ENCODE data around the gene HGD.
"Not testable (repeated sequence)": the region's sequence is repeated elsewhere in the genome, so short reads cannot be mapped to it uniquely, and the experiment has no call there.

Gene HGD

GRCh38 chr3:120678331-120678947 lies 3.6 kb downstream of the HGD start:
- TF ChIP-seq POLR2AphosphoS5 (IDR thresholded peaks at IDR 0.05; ENCODE audit: low read depth, low read length) (no peak), POLR2A (IDR thresholded peaks at IDR 0.05; ENCODE audit: low read depth, low read length) (no peak), TAF1 (IDR thresholded peaks at IDR 0.05; ENCODE audit: borderline replicate concordance, low read depth, low read length) (no peak)
- DNase-seq (ENCODE audit: insufficient read length) (no peak), FAIRE-seq (no peak)

- FAIRE-seq; DNase-seq (ENCODE audit: insufficient read length): not testable (repeated sequence)
These were observed 4.8 kb downstream of the HGD start for GRCh38 chr3:120677193-120677592.

- DNase-seq (ENCODE audit: insufficient read length) (no peak), FAIRE-seq (no peak)
- no peak for TF ChIP-seq POLR2A (IDR thresholded peaks at IDR 0.05; ENCODE audit: low read depth, low read length)
- no peak for TF ChIP-seq TAF1 (IDR thresholded peaks at IDR 0.05; ENCODE audit: borderline replicate concordance, low read depth, low read length)
- no peak for TF ChIP-seq POLR2AphosphoS5 (IDR thresholded peaks at IDR 0.05; ENCODE audit: low read depth, low read length)
These were observed 8.9 kb downstream of the HGD start for GRCh38 chr3:120673116-120673515.

- no peak for TF ChIP-seq POLR2AphosphoS5 (IDR thresholded peaks at IDR 0.05; ENCODE audit: low read depth, low read length)
- TF ChIP-seq POLR2A (IDR thresholded peaks at IDR 0.05; ENCODE audit: low read depth, low read length) = no peak
- no peak for TF ChIP-seq TAF1 (IDR thresholded peaks at IDR 0.05; ENCODE audit: borderline replicate concordance, low read depth, low read length)
- DNase-seq (ENCODE audit: insufficient read length) (no peak), FAIRE-seq (no peak)
These were observed 11.5 kb downstream of the HGD start for GRCh38 chr3:120670576-120670975.

- TF ChIP-seq TAF1 (IDR thresholded peaks at IDR 0.05; ENCODE audit: borderline replicate concordance, low read depth, low read length) = no peak
- TF ChIP-seq POLR2A (IDR thresholded peaks at IDR 0.05; ENCODE audit: low read depth, low read length) = no peak
- TF ChIP-seq POLR2AphosphoS5 (IDR thresholded peaks at IDR 0.05; ENCODE audit: low read depth, low read length) = no peak
- DNase-seq (ENCODE audit: insufficient read length) = no peak
- no peak for FAIRE-seq
These were observed 17.1 kb downstream of the HGD start for GRCh38 chr3:120664926-120665325.

GRCh38 chr3:120661945-120662344 lies 20.1 kb downstream of the HGD start:
- no peak for TF ChIP-seq TAF1 (IDR thresholded peaks at IDR 0.05; ENCODE audit: borderline replicate concordance, low read depth, low read length)
- TF ChIP-seq POLR2AphosphoS5 (IDR thresholded peaks at IDR 0.05; ENCODE audit: low read depth, low read length) = no peak
- no peak for TF ChIP-seq POLR2A (IDR thresholded peaks at IDR 0.05; ENCODE audit: low read depth, low read length)
- no peak for FAIRE-seq
- no peak for DNase-seq (ENCODE audit: insufficient read length)

- DNase-seq (ENCODE audit: insufficient read length) (no peak), FAIRE-seq (no peak)
- TF ChIP-seq POLR2AphosphoS5 (IDR thresholded peaks at IDR 0.05; ENCODE audit: low read depth, low read length) = no peak
- no peak for TF ChIP-seq POLR2A (IDR thresholded peaks at IDR 0.05; ENCODE audit: low read depth, low read length)
- TF ChIP-seq TAF1 (IDR thresholded peaks at IDR 0.05; ENCODE audit: borderline replicate concordance, low read depth, low read length) = no peak
These were observed 20.7 kb downstream of the HGD start for GRCh38 chr3:120661106-120661905.

- TF ChIP-seq TAF1 (IDR thresholded peaks at IDR 0.05; ENCODE audit: borderline replicate concordance, low read depth, low read length) (no peak), POLR2AphosphoS5 (IDR thresholded peaks at IDR 0.05; ENCODE audit: low read depth, low read length) (no peak), POLR2A (IDR thresholded peaks at IDR 0.05; ENCODE audit: low read depth, low read length) (no peak)
- DNase-seq (ENCODE audit: insufficient read length) (no peak), FAIRE-seq (no peak)
These were observed 22.2 kb downstream of the HGD start for GRCh38 chr3:120659834-120660233.

GRCh38 chr3:120659285-120659684 lies 22.8 kb downstream of the HGD start:
- DNase-seq (ENCODE audit: insufficient read length) (no peak), FAIRE-seq (no peak)
- no peak for TF ChIP-seq TAF1 (IDR thresholded peaks at IDR 0.05; ENCODE audit: borderline replicate concordance, low read depth, low read length)
- TF ChIP-seq POLR2A (IDR thresholded peaks at IDR 0.05; ENCODE audit: low read depth, low read length) = no peak
- TF ChIP-seq POLR2AphosphoS5 (IDR thresholded peaks at IDR 0.05; ENCODE audit: low read depth, low read length) = no peak

- TF ChIP-seq POLR2AphosphoS5 (IDR thresholded peaks at IDR 0.05; ENCODE audit: low read depth, low read length) = no peak
- TF ChIP-seq POLR2A (IDR thresholded peaks at IDR 0.05; ENCODE audit: low read depth, low read length) = no peak
- TF ChIP-seq TAF1 (IDR thresholded peaks at IDR 0.05; ENCODE audit: borderline replicate concordance, low read depth, low read length) = no peak
- no peak for DNase-seq (ENCODE audit: insufficient read length)
- FAIRE-seq = no peak
These were observed 29.0 kb downstream of the HGD start for GRCh38 chr3:120652896-120653545.

GRCh38 chr3:120652281-120652680 lies 29.8 kb downstream of the HGD start:
- no peak for DNase-seq (ENCODE audit: insufficient read length)
- TF ChIP-seq POLR2A (IDR thresholded peaks at IDR 0.05; ENCODE audit: low read depth, low read length) (no peak), POLR2AphosphoS5 (IDR thresholded peaks at IDR 0.05; ENCODE audit: low read depth, low read length) (no peak), TAF1 (IDR thresholded peaks at IDR 0.05; ENCODE audit: borderline replicate concordance, low read depth, low read length) (no peak)
- no peak for FAIRE-seq

GRCh38 chr3:120650311-120650710 lies 31.7 kb downstream of the HGD start:
- FAIRE-seq (no peak), DNase-seq (ENCODE audit: insufficient read length) (no peak)
- TF ChIP-seq POLR2AphosphoS5 (IDR thresholded peaks at IDR 0.05; ENCODE audit: low read depth, low read length) (no peak), TAF1 (IDR thresholded peaks at IDR 0.05; ENCODE audit: borderline replicate concordance, low read depth, low read length) (no peak), POLR2A (IDR thresholded peaks at IDR 0.05; ENCODE audit: low read depth, low read length) (no peak)

Data from GM12892 (cell line).